Suprapubic skin (tissue), 4 donors: ENCODE results near the gene CRACDL. TPM values are rescaled to one million over a fixed set of nuclear protein-coding genes. Genes with fewer than 3 reads are reported as not detected.

Experiments
- DNase-seq, 2 donors: peaks; one replicate each; pipeline ENCODE4 v3.0.0-alpha.2; 2019; ENCODE audit warnings: low spot score in 2 of 2
- H3K27ac ChIP-seq: fragments of 200-600 bp; sonication (generic); one replicate; pipeline ENCODE4 v1.5.1; 2019
- H3K27me3 ChIP-seq: fragments of 200-600 bp; sonication (generic); one replicate; pipeline ENCODE4 v1.5.1; 2019
- H3K36me3 ChIP-seq: fragments of 200-600 bp; sonication (generic); one replicate; pipeline ENCODE4 v1.5.1; 2019
- H3K4me1 ChIP-seq: fragments of 200-600 bp; sonication (generic); one replicate; pipeline ENCODE4 v1.5.1; 2019
- H3K4me3 ChIP-seq: fragments of 200-600 bp; sonication (generic); one replicate; pipeline ENCODE4 v1.5.1; 2019; ENCODE audit warnings: mild to moderate bottlenecking
- H3K9me3 ChIP-seq: fragments of 200-600 bp; sonication (generic); one replicate; pipeline ENCODE4 v1.5.1; 2019
- CTCF ChIP-seq, 2 donors: fragments of 200-600 bp in 1 of 2; fragments of 450-650 bp in 1 of 2; sonication (generic) in 1 of 2; IDR thresholded peaks; one replicate each; pipeline ENCODE4 v1.5.1; 2016 to 2019; ENCODE audit warnings: antibody characterized with exemption in 2 of 2, mild to moderate bottlenecking in 1 of 2, moderate library complexity in 1 of 2
- EP300 ChIP-seq: sonication (generic); formaldehyde crosslinking; IDR thresholded peaks from one replicate; pipeline ENCODE4 v1.6.1; 2017; ENCODE audit warnings: antibody characterized with exemption
- POLR2A ChIP-seq, 2 donors: fragments of 450-650 bp; IDR thresholded peaks; one replicate each; pipeline ENCODE4 v1.6.1; 2017; ENCODE audit warnings: antibody characterized with exemption in 2 of 2, mild to moderate bottlenecking in 2 of 2, moderate library complexity in 2 of 2
- POLR2AphosphoS5 ChIP-seq, 3 donors: sonication (generic); formaldehyde crosslinking; IDR thresholded peaks; one replicate each; pipeline ENCODE4 v1.6.1; 2017; ENCODE audit warnings: antibody characterized with exemption in 3 of 3
- WGBS: methylation state at CpG from one replicate; pipeline ENCODE4 v1.1.5; 2018; 5-methylcytosine and 5-hydroxymethylcytosine counted together
- total RNA-seq, 4 donors: library from RNA; depleted of rRNA; stranded (reverse); fragments of >200 nt; gene quantifications; one replicate each; pipeline ENCODE4 v1.1.0, GENCODE V29; 2016

Gene CRACDL
- total RNA-seq, 4 donors from 2014 or later = 5.2 to 13.0 (median 11.3) TPM

- H3K9me3 ChIP-seq = no peaks in the 10 kb centered on the region
- no peak overlapping the region for H3K4me3 ChIP-seq
- H3K27me3 ChIP-seq = no peaks in the 10 kb centered on the region
- peaks cover 15% of the 10 kb centered on the region for H3K4me1 ChIP-seq
- WGBS = 92% methylated on average over 4 of the region's 4 CpGs
- no peak for DNase-seq
- no peak for TF ChIP-seq EP300
- TF ChIP-seq CTCF (IDR thresholded peaks at IDR 0.05) = no peak
- TF ChIP-seq POLR2A (IDR thresholded peaks at IDR 0.05) = no peak
- TF ChIP-seq POLR2AphosphoS5 (IDR thresholded peaks at IDR 0.05) = no peak
- no peaks in the 10 kb centered on the region for H3K36me3 ChIP-seq
- no peak overlapping the region for H3K27ac ChIP-seq
Measured at GRCh38 chr2:98924038-98924830, 11.8 kb downstream of the CRACDL start.

- Histone ChIP-seq H3K4me1 (peaks cover 15% of the 10 kb centered on the region), H3K9me3 (no peaks in the 10 kb centered on the region), H3K4me3 (no peak overlapping the region), H3K27ac (no peak overlapping the region), H3K27me3 (no peaks in the 10 kb centered on the region), H3K36me3 (no peaks in the 10 kb centered on the region)
- no peak for DNase-seq
- TF ChIP-seq POLR2A (IDR thresholded peaks at IDR 0.05) (no peak), EP300 (no peak), POLR2AphosphoS5 (IDR thresholded peaks at IDR 0.05) (no peak), CTCF (IDR thresholded peaks at IDR 0.05) (no peak)
- WGBS = 81% methylated on average over 1 of the region's 1 CpG
Measured at GRCh38 chr2:98923244-98923940, 12.6 kb downstream of the CRACDL start.

- Histone ChIP-seq H3K9me3 (no peaks in the 10 kb centered on the region), H3K4me3 (no peak overlapping the region), H3K36me3 (no peaks in the 10 kb centered on the region), H3K27ac (peak overlapping the region; percentile 82), H3K27me3 (no peaks in the 10 kb centered on the region), H3K4me1 (peaks cover 7% of the 10 kb centered on the region)
- WGBS = 58% methylated on average over 2 of the region's 9 CpGs
- TF ChIP-seq POLR2AphosphoS5 (IDR thresholded peaks at IDR 0.05) (no peak), CTCF (IDR thresholded peaks at IDR 0.05) (no peak), EP300 (no peak), POLR2A (IDR thresholded peaks at IDR 0.05) (no peak)
- no peak for DNase-seq
Measured at GRCh38 chr2:98921062-98921461, 15.0 kb downstream of the CRACDL start.

GRCh38 chr2:98917031-98917471 is 19.0 kb downstream of the CRACDL start:
- Histone ChIP-seq H3K27me3 (peaks cover 4% of the 10 kb centered on the region), H3K27ac (no peak overlapping the region), H3K9me3 (no peaks in the 10 kb centered on the region), H3K36me3 (no peaks in the 10 kb centered on the region), H3K4me1 (peaks cover 20% of the 10 kb centered on the region), H3K4me3 (no peak overlapping the region)
- TF ChIP-seq CTCF (IDR thresholded peaks at IDR 0.05) (no peak), POLR2AphosphoS5 (IDR thresholded peaks at IDR 0.05) (no peak), POLR2A (IDR thresholded peaks at IDR 0.05) (no peak)
- peak in 1 of 2 donors; percentile 38 for DNase-seq
- 16% methylated on average over 4 of the region's 4 CpGs for WGBS

GRCh38 chr2:98915751-98916358 is 20.2 kb downstream of the CRACDL start:
- peak in 1 of 2 donors; percentile 31 for DNase-seq
- no peak overlapping the region for H3K4me3 ChIP-seq
- no peaks in the 10 kb centered on the region for H3K9me3 ChIP-seq
- no peak overlapping the region for H3K27ac ChIP-seq
- no peak for TF ChIP-seq POLR2A (IDR thresholded peaks at IDR 0.05)
- H3K36me3 ChIP-seq = no peaks in the 10 kb centered on the region
- peaks cover 4% of the 10 kb centered on the region for H3K27me3 ChIP-seq
- peaks cover 24% of the 10 kb centered on the region for H3K4me1 ChIP-seq
- 78% methylated on average over 8 of the region's 9 CpGs for WGBS
